Measurements from ENCODE around the gene ZC3H18.

Gene ZC3H18

GRCh38 chr16:88575251-88575650, 5.0 kb downstream of the ZC3H18 start:
- Mint-ChIP-seq H3K4me1 (peaks cover 43% of the 10 kb centered on the region), H3K9me3 (no peaks in the 10 kb centered on the region), H3K36me3 (peaks cover 40% of the 10 kb centered on the region), H3K4me3 (no peak overlapping the region), H3K27ac (no peak overlapping the region), H3K27me3 (no peaks in the 10 kb centered on the region)
- no peak for DNase-seq
- CTCF ChIA-PET: no interaction called here

DNA sequence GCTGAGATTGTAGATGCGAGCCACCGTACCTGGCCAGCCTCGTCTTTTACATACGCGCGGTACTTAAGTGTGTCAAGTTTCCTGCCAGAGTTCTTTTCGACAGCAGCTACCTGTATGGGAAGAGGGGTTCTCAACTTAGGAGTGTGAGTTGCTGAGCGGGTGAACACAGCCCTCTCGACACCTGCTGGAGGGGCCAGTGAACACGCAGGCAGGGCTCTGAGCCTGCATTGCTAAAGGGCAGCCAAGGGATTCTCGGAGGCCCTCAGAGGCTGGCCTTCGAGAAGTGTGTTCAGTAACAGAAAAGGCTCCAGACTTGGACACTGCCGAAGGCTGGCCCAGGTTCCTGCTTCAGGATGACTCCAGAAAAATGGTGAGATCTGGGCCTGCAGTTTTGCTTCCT, 6.1 kb downstream of the ZC3H18 start:
- Mint-ChIP-seq H3K27me3 (no peaks in the 10 kb centered on the region), H3K9me3 (no peaks in the 10 kb centered on the region), H3K4me1 (peaks cover 37% of the 10 kb centered on the region), H3K36me3 (peaks cover 42% of the 10 kb centered on the region), H3K27ac (no peak overlapping the region), H3K4me3 (no peak overlapping the region)
- no peak for DNase-seq
- CTCF ChIA-PET: no interaction called here

DNA sequence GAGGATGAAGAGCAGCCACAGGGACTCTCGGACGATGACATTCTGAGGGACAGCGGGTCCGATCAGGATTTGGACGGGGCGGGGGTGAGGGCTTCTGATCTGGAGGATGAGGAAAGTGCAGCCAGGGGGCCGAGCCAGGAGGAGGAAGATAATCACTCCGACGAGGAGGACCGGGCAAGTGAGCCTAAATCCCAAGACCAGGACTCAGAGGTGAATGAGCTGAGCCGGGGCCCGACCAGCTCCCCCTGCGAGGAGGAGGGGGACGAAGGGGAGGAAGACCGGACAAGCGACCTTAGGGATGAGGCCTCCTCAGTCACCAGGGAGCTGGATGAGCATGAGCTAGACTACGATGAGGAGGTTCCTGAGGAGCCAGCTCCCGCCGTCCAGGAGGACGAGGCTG, 7.0 kb downstream of the ZC3H18 start:
- no peak overlapping the region for H3K4me3 Mint-ChIP-seq
- CTCF ChIA-PET: no interaction called here
- H3K27ac Mint-ChIP-seq: peak overlapping the region; percentile 9

DNA sequence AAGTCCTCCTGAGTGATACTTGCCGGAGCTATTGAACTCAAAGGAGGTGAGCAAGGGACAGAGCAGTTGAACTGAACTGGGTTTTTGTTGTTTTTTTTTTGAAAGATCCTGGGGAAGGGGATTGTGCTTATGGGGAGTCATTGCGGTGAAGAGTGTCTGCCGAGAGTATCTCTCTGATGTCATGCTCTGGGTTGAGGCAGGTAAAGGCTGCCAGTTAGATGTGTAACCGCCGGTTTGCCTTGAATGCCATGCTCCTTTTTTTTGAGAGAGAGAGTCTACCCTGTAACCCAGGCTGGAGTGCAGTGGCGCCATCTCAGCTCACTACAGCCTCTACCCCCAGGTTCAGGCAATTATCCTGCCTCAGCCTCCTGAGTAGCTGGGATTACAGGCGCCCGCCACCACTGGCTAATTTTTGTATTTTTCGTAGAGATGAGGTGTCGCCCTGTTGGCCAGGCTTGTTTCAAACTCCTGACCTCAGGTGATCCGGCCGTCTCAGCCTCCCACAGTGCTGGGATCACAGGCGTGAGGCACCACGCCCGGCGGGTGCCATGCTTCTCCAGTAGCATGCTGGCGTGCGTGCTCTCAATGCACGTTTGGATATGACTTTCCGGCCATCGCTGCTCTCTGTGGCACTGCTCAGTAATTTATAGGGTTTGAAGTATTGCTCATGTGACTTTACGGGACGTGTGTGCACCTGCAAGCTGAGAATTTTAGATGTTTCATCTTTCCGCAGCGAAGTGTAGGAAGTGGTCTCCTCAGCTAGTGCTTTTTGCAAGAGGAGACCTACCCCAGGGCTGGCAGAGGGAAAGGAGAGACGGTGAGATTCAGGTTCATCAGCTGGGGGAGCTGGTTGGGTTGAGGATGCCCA, 8.5 kb downstream of the ZC3H18 start:
- Mint-ChIP-seq H3K27ac (peak overlapping the region; percentile 82), H3K36me3 (peaks cover 36% of the 10 kb centered on the region), H3K4me3 (no peak overlapping the region), H3K4me1 (peaks cover 23% of the 10 kb centered on the region), H3K9me3 (no peaks in the 10 kb centered on the region), H3K27me3 (no peaks in the 10 kb centered on the region)
- DNase-seq: no peak
- CTCF ChIA-PET: no interaction called here

More for the DNA sequence above, 7.0 kb downstream of the ZC3H18 start:
- peaks cover 29% of the 10 kb centered on the region for H3K4me1 Mint-ChIP-seq
- H3K27me3 Mint-ChIP-seq: no peaks in the 10 kb centered on the region
- no peaks in the 10 kb centered on the region for H3K9me3 Mint-ChIP-seq
- H3K36me3 Mint-ChIP-seq: peaks cover 40% of the 10 kb centered on the region
- no peak for DNase-seq

DNA sequence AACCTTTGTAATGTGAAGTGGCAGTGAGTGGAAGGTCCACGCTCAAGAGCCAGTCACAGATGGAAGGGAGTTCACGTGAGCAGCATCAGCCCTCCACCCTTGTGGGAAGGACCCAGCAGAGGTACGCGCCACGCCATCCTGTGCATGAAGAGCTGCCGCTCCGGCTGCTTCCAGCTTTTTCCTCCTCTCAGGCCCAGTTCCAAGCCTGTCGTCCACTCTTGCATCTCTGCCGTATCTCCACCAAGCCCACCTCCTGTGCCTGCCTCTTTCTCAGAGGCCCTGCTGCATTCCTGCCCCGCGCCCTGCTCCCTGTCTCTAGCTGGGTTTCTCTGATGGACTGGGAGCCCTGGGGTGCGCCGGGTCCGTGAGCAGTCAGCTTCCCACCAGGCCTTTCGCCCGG, 10.2 kb downstream of the ZC3H18 start:
- Mint-ChIP-seq H3K4me3 (no peak overlapping the region), H3K36me3 (peaks cover 34% of the 10 kb centered on the region), H3K27ac (no peak overlapping the region), H3K4me1 (peaks cover 24% of the 10 kb centered on the region), H3K27me3 (no peaks in the 10 kb centered on the region), H3K9me3 (no peaks in the 10 kb centered on the region)
- CTCF ChIA-PET: no interaction called here
- no peak for DNase-seq

GRCh38 chr16:88581033-88581432, 10.8 kb downstream of the ZC3H18 start:
- DNase-seq: no peak
- CTCF ChIA-PET: no interaction called here
- Mint-ChIP-seq H3K36me3 (peaks cover 36% of the 10 kb centered on the region), H3K27ac (no peak overlapping the region), H3K9me3 (no peaks in the 10 kb centered on the region), H3K4me3 (no peak overlapping the region), H3K4me1 (peaks cover 24% of the 10 kb centered on the region), H3K27me3 (no peaks in the 10 kb centered on the region)

DNA sequence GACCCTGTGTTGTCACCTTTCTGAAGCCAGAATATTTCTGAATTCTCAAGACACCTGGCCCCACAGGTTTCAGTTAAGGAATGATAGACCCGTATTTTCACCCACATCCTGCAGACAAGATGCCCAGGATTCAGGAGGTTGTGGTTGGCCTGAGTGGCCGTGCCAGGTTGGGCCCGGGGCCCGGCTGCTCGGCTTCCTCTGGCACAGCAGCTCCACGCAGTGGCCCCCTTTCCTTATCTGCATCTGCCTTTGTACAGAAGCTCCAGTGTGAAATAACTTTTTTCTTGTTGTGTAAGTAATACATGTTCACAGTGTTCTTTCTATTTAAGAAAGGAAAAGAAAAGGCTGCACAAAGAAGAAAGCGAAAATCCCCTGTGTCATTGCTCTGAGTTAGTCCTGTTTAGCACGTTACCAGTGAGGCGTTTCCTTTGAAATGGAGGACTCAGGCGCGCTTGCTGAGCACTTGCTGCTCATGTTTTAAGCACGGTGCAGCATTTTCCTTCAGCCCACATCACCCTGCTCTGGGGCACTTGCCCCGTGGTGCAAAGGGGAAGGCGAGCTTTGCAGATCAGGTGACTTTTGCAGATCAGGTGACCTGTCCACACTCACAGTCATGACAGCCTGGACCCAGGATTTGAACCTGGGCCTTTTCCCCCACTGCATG, 12.8 kb downstream of the ZC3H18 start:
- peak overlapping the region; percentile 60 for H3K27ac Mint-ChIP-seq
- no peak for DNase-seq
- H3K9me3 Mint-ChIP-seq: no peaks in the 10 kb centered on the region
- H3K4me3 Mint-ChIP-seq: no peak overlapping the region
- CTCF ChIA-PET: no interaction called here
- peaks cover 37% of the 10 kb centered on the region for H3K36me3 Mint-ChIP-seq
- peaks cover 24% of the 10 kb centered on the region for H3K4me1 Mint-ChIP-seq
- H3K27me3 Mint-ChIP-seq: no peaks in the 10 kb centered on the region

- Mint-ChIP-seq H3K9me3 (no peaks in the 10 kb centered on the region), H3K4me1 (peaks cover 28% of the 10 kb centered on the region), H3K27me3 (no peaks in the 10 kb centered on the region), H3K27ac (no peak overlapping the region), H3K4me3 (no peak overlapping the region), H3K36me3 (peaks cover 44% of the 10 kb centered on the region)
- CTCF ChIA-PET: no interaction called here
- DNase-seq: no peak
Observed at GRCh38 chr16:88584676-88585075, 14.5 kb downstream of the ZC3H18 start.

DNA sequence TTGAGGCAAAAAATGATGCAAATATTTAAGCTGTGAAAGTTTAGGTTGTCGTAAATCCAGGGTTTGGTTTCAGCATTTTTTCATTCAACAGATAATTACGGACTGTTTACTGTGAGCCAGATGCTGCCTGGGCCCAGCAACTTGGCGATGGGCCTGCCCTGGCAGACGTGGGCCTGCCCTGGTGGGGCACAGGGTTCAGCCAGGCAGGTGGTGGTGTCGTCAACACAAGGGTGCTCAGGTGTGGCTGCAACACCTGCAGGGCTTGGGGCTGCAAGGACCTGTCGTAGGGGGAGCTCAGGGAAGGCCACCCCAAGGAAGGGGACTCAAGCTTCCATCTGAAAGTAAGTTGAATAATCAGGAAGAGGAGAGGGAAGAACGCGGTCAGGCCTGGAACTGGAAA, 15.1 kb downstream of the ZC3H18 start:
- peak overlapping the region; percentile 17 for H3K27ac Mint-ChIP-seq
- H3K27me3 Mint-ChIP-seq: no peaks in the 10 kb centered on the region
- no peaks in the 10 kb centered on the region for H3K9me3 Mint-ChIP-seq
- DNase-seq: no peak
- no peak overlapping the region for H3K4me3 Mint-ChIP-seq
- peaks cover 25% of the 10 kb centered on the region for H3K4me1 Mint-ChIP-seq
- peaks cover 44% of the 10 kb centered on the region for H3K36me3 Mint-ChIP-seq
- CTCF ChIA-PET: no interaction called here

GRCh38 chr16:88585927-88586581, 15.9 kb downstream of the ZC3H18 start:
- Mint-ChIP-seq H3K27me3 (no peaks in the 10 kb centered on the region), H3K36me3 (peaks cover 38% of the 10 kb centered on the region), H3K27ac (no peak overlapping the region), H3K4me3 (no peak overlapping the region), H3K4me1 (peaks cover 25% of the 10 kb centered on the region), H3K9me3 (no peaks in the 10 kb centered on the region)
- DNase-seq: no peak
- CTCF ChIA-PET: no interaction called here

GRCh38 chr16:88588148-88588547, 17.9 kb downstream of the ZC3H18 start:
- DNase-seq: no peak
- peaks cover 45% of the 10 kb centered on the region for H3K36me3 Mint-ChIP-seq
- no peaks in the 10 kb centered on the region for H3K27me3 Mint-ChIP-seq
- H3K4me3 Mint-ChIP-seq: no peak overlapping the region
- CTCF ChIA-PET: no interaction called here
- H3K4me1 Mint-ChIP-seq: peaks cover 21% of the 10 kb centered on the region
- peak overlapping the region; percentile 75 for H3K27ac Mint-ChIP-seq
- H3K9me3 Mint-ChIP-seq: no peaks in the 10 kb centered on the region

GRCh38 chr16:88588754-88589153, 18.6 kb downstream of the ZC3H18 start:
- Mint-ChIP-seq H3K4me1 (peaks cover 19% of the 10 kb centered on the region), H3K27ac (peak overlapping the region; percentile 75), H3K27me3 (no peaks in the 10 kb centered on the region), H3K9me3 (no peaks in the 10 kb centered on the region), H3K36me3 (peaks cover 47% of the 10 kb centered on the region), H3K4me3 (no peak overlapping the region)
- no peak for DNase-seq
- CTCF ChIA-PET: interaction anchor here (0.6 kb wide), 1 partner anchor 578 kb away, joined by 4 read pairs; no protein-coding TSS in a partner anchor

DNA sequence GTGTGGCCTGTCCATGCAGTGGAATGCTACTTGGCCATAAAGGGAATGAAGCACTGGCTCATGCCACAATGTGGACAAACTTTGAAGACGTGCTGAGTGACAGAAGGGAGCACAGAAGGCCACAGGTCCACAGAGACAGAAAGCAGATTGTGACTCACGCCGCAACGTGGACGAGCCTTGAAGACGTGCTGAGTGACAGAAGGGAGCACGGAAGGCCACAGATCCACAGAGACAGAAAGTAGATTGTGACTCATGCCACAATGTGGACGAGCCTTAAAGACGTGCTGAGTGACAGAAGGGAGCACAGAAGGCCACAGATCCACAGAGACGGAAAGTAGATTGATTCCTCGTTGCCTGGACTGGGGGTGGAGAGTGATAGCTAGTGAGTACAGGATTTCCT, 19.2 kb downstream of the ZC3H18 start:
- CTCF ChIA-PET: no interaction called here
- no peak for DNase-seq
- Mint-ChIP-seq H3K4me1 (peaks cover 19% of the 10 kb centered on the region), H3K9me3 (no peaks in the 10 kb centered on the region), H3K4me3 (no peak overlapping the region), H3K27me3 (no peaks in the 10 kb centered on the region), H3K36me3 (peaks cover 48% of the 10 kb centered on the region), H3K27ac (peak overlapping the region; percentile 44)

DNA sequence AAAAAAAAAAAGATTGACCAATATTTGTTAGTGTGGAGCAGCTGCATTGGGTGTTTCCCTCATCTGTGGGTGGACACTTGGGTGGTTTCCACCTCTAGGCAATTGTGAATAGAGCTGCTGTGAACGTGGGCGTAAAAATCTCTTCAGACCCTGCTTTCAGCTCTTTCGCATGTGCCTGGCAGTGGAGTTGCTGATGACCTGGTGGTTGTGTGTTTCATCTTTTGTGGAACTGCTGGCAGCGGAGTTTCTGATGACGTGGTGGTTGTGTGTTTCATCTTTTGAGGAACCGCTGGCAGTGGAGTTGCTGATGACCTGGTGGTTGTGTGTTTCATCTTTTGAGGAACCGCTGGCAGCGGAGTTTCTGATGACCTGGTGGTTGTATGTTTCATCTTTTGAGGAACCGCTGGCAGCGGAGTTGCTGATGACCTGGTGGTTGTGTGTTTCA, 21.4 kb downstream of the ZC3H18 start:
- Mint-ChIP-seq H3K9me3 (no peaks in the 10 kb centered on the region), H3K27me3 (no peaks in the 10 kb centered on the region), H3K4me1 (peaks cover 16% of the 10 kb centered on the region), H3K27ac (no peak overlapping the region), H3K36me3 (peaks cover 47% of the 10 kb centered on the region), H3K4me3 (no peak overlapping the region)
- no peak for DNase-seq
- CTCF ChIA-PET: no interaction called here

Data from activated naive CD4-positive, alpha-beta T cell treated with anti-CD3 and anti-CD28 coated beads, Interleukin-2, amount 10 ng/mL, durations not matched to agents 7 days and 5 days (primary cell).